SK-N-SH (cell line): ENCODE data around the gene TMEM184B. TPM values are rescaled to one million over a fixed set of nuclear protein-coding genes. Genes with fewer than 3 reads are reported as not detected.

Experiments used
- CTCF ChIA-PET: fragments of 300-600, 350-600 bp; formaldehyde crosslinking; extraction: SDS; loops from one replicate; lab custom pipeline; 2021; lab: Yijun Ruan, JAX
- POLR2A ChIA-PET: fragments of 350-600 bp; sonication (Branson Sonifier 250); formaldehyde crosslinking; extraction: SDS; loops from one replicate; lab custom pipeline; 2020; ENCODE audit warnings: antibody characterized with exemption, inconsistent platforms; lab: Yijun Ruan, JAX
- DNase-seq: peaks from one replicate; pipeline ENCODE4 v3.0.0; 2012
- H2AFZ ChIP-seq: fragments of 200-600 bp; sonication (generic); 2 replicates; pipeline ENCODE4 v1.8.1; 2016; ENCODE audit warnings: antibody characterized with exemption, mild to moderate bottlenecking, low read depth
- H3F3A ChIP-seq: fragments of 200-600 bp; sonication (generic); replicated peaks from 2 replicates; pipeline ENCODE3; 2016; ENCODE audit warnings: antibody characterized with exemption, mild to moderate bottlenecking; ENCODE audit not compliant: insufficient read depth
- H3K27ac ChIP-seq, 2 experiments: fragments of 200-500 bp in 1 of 2; fragments of 200-600 bp in 1 of 2; sonication (Bioruptor generic) in 1 of 2; sonication (generic), shearing (Covaris generic) in 1 of 2; 2 replicates each; pipeline versions ENCODE4 v1.5.1 to v1.6.1; 2014 to 2016; ENCODE audit warnings: low read depth in 2 of 2, inconsistent platforms in 1 of 2, low read length in 1 of 2, mild to moderate bottlenecking in 1 of 2, mixed read lengths in 1 of 2
- H3K27me3 ChIP-seq: fragments of 200-600 bp; sonication (generic), shearing (Covaris generic); 2 replicates; pipeline ENCODE4 v1.6.1; 2016; ENCODE audit warnings: mixed run types; ENCODE audit not compliant: insufficient read depth
- H3K36me3 ChIP-seq, 2 experiments: fragments of 200-500 bp in 1 of 2; fragments of 200-600 bp in 1 of 2; sonication (Bioruptor generic) in 1 of 2; sonication (generic) in 1 of 2; replicated peaks in 1 of 2; 2 replicates each; pipeline versions ENCODE3 to v1.5.1; 2014 to 2016; ENCODE audit warnings: low read length in 1 of 2, mild to moderate bottlenecking in 1 of 2; ENCODE audit not compliant: insufficient read depth in 2 of 2, control insufficient read depth in 1 of 2
- H3K4me1 ChIP-seq, 2 experiments: fragments of 200-500 bp in 1 of 2; fragments of 200-600 bp in 1 of 2; sonication (Bioruptor generic) in 1 of 2; sonication (generic), shearing (Covaris generic) in 1 of 2; 2 replicates each; pipeline versions ENCODE4 v1.5.1 to v1.6.1; 2014 to 2016; ENCODE audit warnings: low read depth in 1 of 2, low read length in 1 of 2, mixed run types in 1 of 2; ENCODE audit not compliant: insufficient read depth in 2 of 2, control insufficient read depth in 1 of 2
- H3K4me2 ChIP-seq: fragments of 200-600 bp; sonication (generic), shearing (Covaris generic); 2 replicates; pipeline ENCODE4 v1.6.1; 2017; ENCODE audit warnings: mixed run types
- H3K4me3 ChIP-seq, 2 experiments: fragments of 200-500 bp in 1 of 2; fragments of 200-600 bp in 1 of 2; sonication (Bioruptor generic) in 1 of 2; sonication (generic), shearing (Covaris generic) in 1 of 2; 2 replicates each; pipeline versions ENCODE4 v1.5.1 to v1.8.1; 2014 to 2016; ENCODE audit warnings: low read depth in 2 of 2, inconsistent platforms in 1 of 2, low read length in 1 of 2, mild to moderate bottlenecking in 1 of 2, mixed read lengths in 1 of 2, moderate library complexity in 1 of 2
- H3K79me2 ChIP-seq: fragments of 200-600 bp; sonication (generic); 2 replicates; pipeline ENCODE4 v1.8.1; 2017; ENCODE audit warnings: mild to moderate bottlenecking; ENCODE audit not compliant: insufficient read depth
- H3K9ac ChIP-seq: fragments of 200-600 bp; sonication (generic); 2 replicates; pipeline ENCODE4 v1.6.1; 2017; ENCODE audit warnings: mixed run types
- H3K9me2 ChIP-seq: fragments of 200-600 bp; sonication (generic); 2 replicates; pipeline ENCODE4 v1.6.1; 2017; ENCODE audit warnings: mixed run types
- H3K9me3 ChIP-seq: fragments of 200-600 bp; sonication (generic); 2 replicates; pipeline ENCODE4 v1.6.1; 2017; ENCODE audit warnings: mixed run types, mild to moderate bottlenecking, moderate library complexity
- H4K20me1 ChIP-seq: fragments of 200-600 bp; sonication (generic); 2 replicates; pipeline ENCODE4 v1.6.1; 2017; ENCODE audit warnings: mild to moderate bottlenecking, mixed run types; ENCODE audit not compliant: insufficient read depth
- CHD2 ChIP-seq: fragments of 150-350 bp; IDR thresholded peaks from 2 replicates; pipeline ENCODE4 v1.6.1; 2018; ENCODE audit warnings: low read length; ENCODE audit not compliant: partially characterized antibody
- CTCF ChIP-seq: fragments of 200-600 bp; sonication (generic); IDR thresholded peaks from 2 replicates; pipeline ENCODE4 v1.6.1; 2017; ENCODE audit warnings: antibody characterized with exemption, mild to moderate bottlenecking, moderate library complexity
- ELF1 ChIP-seq: IDR thresholded peaks from 2 replicates; pipeline ENCODE4 v1.4.0; 2012
- EZH2phosphoT487 ChIP-seq: fragments of 200-600 bp; sonication (generic); IDR thresholded peaks from 2 replicates; pipeline ENCODE4 v1.6.1; 2017; ENCODE audit warnings: low read depth, mixed run types, mild to moderate bottlenecking, antibody characterized with exemption, moderate library complexity, borderline replicate concordance
- FOXJ3 ChIP-seq: sonication (generic); formaldehyde crosslinking; IDR thresholded peaks from 2 replicates; pipeline ENCODE4 v1.5.1; 2020; ENCODE audit warnings: mild to moderate bottlenecking, missing genetic modification reagents
- FOXM1 ChIP-seq: IDR thresholded peaks from 2 replicates; pipeline ENCODE4 v1.4.0; 2012; ENCODE audit warnings: low read depth, mild to moderate bottlenecking
- GABPA ChIP-seq: IDR thresholded peaks from 2 replicates; pipeline ENCODE4 v1.4.0; 2012; ENCODE audit warnings: low read depth, mild to moderate bottlenecking
- JUND ChIP-seq: IDR thresholded peaks from 2 replicates; pipeline ENCODE4 v1.4.0; 2012
- NFIC ChIP-seq: IDR thresholded peaks from 2 replicates; pipeline ENCODE4 v1.4.0; 2012; ENCODE audit warnings: borderline replicate concordance
- POLR2AphosphoS5 ChIP-seq: IDR thresholded peaks from 2 replicates; pipeline ENCODE4 v1.6.1; 2012; ENCODE audit warnings: low read depth, low read length
- RAD21 ChIP-seq: IDR thresholded peaks from 2 replicates; pipeline ENCODE4 v1.6.1; 2012; ENCODE audit warnings: mild to moderate bottlenecking, low read length
- RCOR1 ChIP-seq: fragments of 150-350 bp; IDR thresholded peaks from 2 replicates; pipeline ENCODE4 v1.6.1; 2017; ENCODE audit warnings: antibody characterized with exemption, low read length
- SIN3A ChIP-seq: IDR thresholded peaks from 2 replicates; pipeline ENCODE4 v1.6.1; 2012; ENCODE audit warnings: low read depth, mild to moderate bottlenecking, low read length, moderate library complexity, borderline replicate concordance
- SMC3 ChIP-seq: IDR thresholded peaks from 2 replicates; pipeline ENCODE4 v1.6.1; 2012; ENCODE audit warnings: low read depth, low read length, improper control_type of control experiment
- TCF12 ChIP-seq: IDR thresholded peaks from 2 replicates; pipeline ENCODE4 v1.4.0; 2012
- TEAD4 ChIP-seq: IDR thresholded peaks from 2 replicates; pipeline ENCODE4 v1.4.0; 2012; ENCODE audit warnings: mild to moderate bottlenecking, borderline replicate concordance; ENCODE audit not compliant: insufficient read depth
- USF2 ChIP-seq: fragments of 150-350 bp; IDR thresholded peaks from 2 replicates; pipeline ENCODE4 v1.6.1; 2017; ENCODE audit warnings: antibody characterized with exemption, low read length, low read depth, borderline replicate concordance
- ZBTB33 ChIP-seq: IDR thresholded peaks from 2 replicates; pipeline ENCODE4 v1.4.0; 2012; ENCODE audit warnings: low read depth, borderline replicate concordance
- WGBS: methylation state at CpG from one replicate; pipeline ENCODE4 v1.1.6; 2017; ENCODE audit warnings: low lambda C conversion rate; 5-methylcytosine and 5-hydroxymethylcytosine counted together
- polyA plus RNA-seq, 3 experiments: library from polyadenylated mRNA; depleted of rRNA; stranded (reverse); fragments of >200 nt; gene quantifications; 2 replicates each; pipeline ENCODE4 v1.2.3, GENCODE V29; 2012

The TMEM184B gene
- polyA plus RNA-seq, 1 of the 3 experiments (the other 2 are of a cell fraction): 25.3 TPM

- TF ChIP-seq RCOR1: no peak
- no peak for TF ChIP-seq GABPA
- TF ChIP-seq ELF1: no peak
- no peak for TF ChIP-seq NFIC
- no peak for TF ChIP-seq SIN3A
- no peak for TF ChIP-seq FOXJ3 (CRISPR knock-in tag)
- TF ChIP-seq ZBTB33: no peak
- no peak for TF ChIP-seq POLR2AphosphoS5
- no peak for TF ChIP-seq TEAD4
- no peak for TF ChIP-seq FOXM1
- no peak for TF ChIP-seq CTCF
- no peak for TF ChIP-seq SMC3
- TF ChIP-seq EZH2phosphoT487: no peak
- no peak for TF ChIP-seq USF2
- TF ChIP-seq JUND: no peak
- no peak for TF ChIP-seq CHD2
- TF ChIP-seq RAD21: no peak
- TF ChIP-seq TCF12: no peak
- Histone ChIP-seq H3K27ac (no peak overlapping the region), H3K79me2 (peaks cover 31% of the 10 kb centered on the region; the same call in 1 of the 2 replicates), H3K9me3 (no peaks in the 10 kb centered on the region), H3K4me1 (no peaks in the 10 kb centered on the region; a peak in 1 of 4 replicates), H3K4me2 (no peak overlapping the region), H3K36me3 (no peaks in the 10 kb centered on the region), H3K4me3 (no peak overlapping the region), H3K9ac (no peak overlapping the region), H4K20me1 (no peaks in the 10 kb centered on the region; the same call in 1 of the 2 replicates), H3K27me3 (no peaks in the 10 kb centered on the region), H3K9me2 (no peaks in the 10 kb centered on the region), H3F3A (no peaks in the 10 kb centered on the region), H2AFZ (no peak overlapping the region)
- DNase-seq: no peak
- WGBS: 90% methylated on average over 3 of the region's 7 CpGs
- POLR2A ChIA-PET: no interaction called here
- CTCF ChIA-PET: no interaction called here
These were observed 61.3 kb downstream of the TMEM184B start for GRCh38 chr22:38211556-38211955.
